Dendritic cell treated with granulocyte-macrophage colony-stimulating factor and Interleukin-4, amounts not matched to agents 40 ng/mL and 50 ng/mL, for 4 days (primary cell): Measurements from ENCODE around the gene AFF1.

Source experiments
- H3K27ac Mint-ChIP-seq: one replicate; pipeline ENCODE4 v1.8.0; 2022; ENCODE audit warnings: mild to moderate bottlenecking, mixed read lengths
- H3K27me3 Mint-ChIP-seq: one replicate; pipeline ENCODE4 v1.8.0; 2022; ENCODE audit warnings: mild to moderate bottlenecking, mixed read lengths
- H3K36me3 Mint-ChIP-seq: one replicate; pipeline ENCODE4 v1.8.0; 2022; ENCODE audit warnings: low read depth, mixed read lengths
- H3K4me1 Mint-ChIP-seq: one replicate; pipeline ENCODE4 v1.8.0; 2022; ENCODE audit warnings: low read depth, mixed read lengths
- H3K4me3 Mint-ChIP-seq: one replicate; pipeline ENCODE4 v1.8.0; 2022; ENCODE audit warnings: mild to moderate bottlenecking, moderate library complexity, mixed read lengths
- H3K9me3 Mint-ChIP-seq: one replicate; pipeline ENCODE4 v1.8.0; 2022; ENCODE audit warnings: mixed read lengths
- intact Hi-C: fragments of 100-400 bp; cut with micrococcal nuclease; formaldehyde crosslinking; loops from one replicate; pipeline ENCODE4 v1.15.0; 2022

The AFF1 gene

GRCh38 chr4:87109945-87110344, 175.1 kb downstream of the AFF1 start:
- no peaks in the 10 kb centered on the region for H3K4me1 Mint-ChIP-seq
- H3K27ac Mint-ChIP-seq = no peak overlapping the region
- H3K9me3 Mint-ChIP-seq = no peaks in the 10 kb centered on the region
- H3K36me3 Mint-ChIP-seq = peaks cover 91% of the 10 kb centered on the region
- H3K4me3 Mint-ChIP-seq = no peak overlapping the region
- no peaks in the 10 kb centered on the region for H3K27me3 Mint-ChIP-seq
- intact Hi-C loops = no loop called here

DNA sequence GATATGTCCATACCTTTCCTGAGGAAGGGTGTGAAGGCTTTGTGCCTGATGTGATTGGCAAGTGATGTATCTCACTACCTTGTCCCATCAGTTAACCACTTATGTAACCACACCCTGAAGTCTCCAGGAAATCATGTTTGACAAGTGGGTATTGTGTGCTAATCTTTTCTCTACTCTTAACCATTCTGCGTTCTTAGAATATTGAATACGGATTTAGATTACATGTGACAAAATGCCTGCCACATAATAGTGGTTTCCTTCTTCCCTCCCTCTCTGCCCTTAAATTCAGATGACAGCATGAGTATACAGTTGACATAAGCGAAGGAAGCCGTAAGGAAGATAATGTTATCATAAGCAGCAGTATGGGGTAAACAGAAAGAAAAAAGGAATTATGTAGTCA, 177.3 kb downstream of the AFF1 start:
- H3K27ac Mint-ChIP-seq = no peak overlapping the region
- no peaks in the 10 kb centered on the region for H3K27me3 Mint-ChIP-seq
- intact Hi-C loops = no loop called here
- H3K36me3 Mint-ChIP-seq = peaks cover 92% of the 10 kb centered on the region
- H3K4me1 Mint-ChIP-seq = no peaks in the 10 kb centered on the region
- H3K4me3 Mint-ChIP-seq = no peak overlapping the region
- H3K9me3 Mint-ChIP-seq = no peaks in the 10 kb centered on the region

GRCh38 chr4:87114245-87115062, 179.6 kb downstream of the AFF1 start:
- Mint-ChIP-seq H3K27me3 (no peaks in the 10 kb centered on the region), H3K27ac (no peak overlapping the region), H3K4me3 (no peak overlapping the region), H3K4me1 (no peaks in the 10 kb centered on the region), H3K36me3 (peaks cover 93% of the 10 kb centered on the region), H3K9me3 (no peaks in the 10 kb centered on the region)
- intact Hi-C loops = no loop called here

DNA sequence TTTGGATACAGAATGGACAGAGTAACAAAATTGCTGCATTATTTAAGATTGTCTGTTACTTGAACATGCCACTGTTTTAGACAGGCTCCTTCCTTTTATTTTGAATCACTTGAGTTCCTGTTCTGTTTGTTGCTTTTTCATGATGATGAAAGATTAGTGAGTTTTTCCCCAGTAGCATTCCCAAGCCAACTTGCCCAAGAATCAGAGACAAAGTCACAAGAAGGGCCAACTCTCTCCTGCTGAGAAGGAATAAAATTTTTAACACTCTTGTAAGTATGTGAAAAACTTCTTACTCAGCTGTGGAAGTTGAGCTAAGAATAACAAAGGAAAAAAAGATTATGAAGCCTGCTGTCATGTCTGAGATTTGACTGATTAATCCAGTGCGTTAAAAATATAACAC, 181.4 kb downstream of the AFF1 start:
- intact Hi-C loops = no loop called here
- no peaks in the 10 kb centered on the region for H3K9me3 Mint-ChIP-seq
- peaks cover 8% of the 10 kb centered on the region for H3K4me1 Mint-ChIP-seq
- H3K27ac Mint-ChIP-seq = no peak overlapping the region
- H3K36me3 Mint-ChIP-seq = peaks cover 100% of the 10 kb centered on the region
- H3K4me3 Mint-ChIP-seq = no peak overlapping the region
- H3K27me3 Mint-ChIP-seq = no peaks in the 10 kb centered on the region

GRCh38 chr4:87117051-87117731, 182.4 kb downstream of the AFF1 start:
- Mint-ChIP-seq H3K27ac (no peak overlapping the region), H3K36me3 (peaks cover 95% of the 10 kb centered on the region), H3K27me3 (no peaks in the 10 kb centered on the region), H3K4me3 (no peak overlapping the region), H3K9me3 (no peaks in the 10 kb centered on the region), H3K4me1 (peaks cover 14% of the 10 kb centered on the region)
- intact Hi-C loops = no loop called here

- H3K4me3 Mint-ChIP-seq = no peak overlapping the region
- H3K9me3 Mint-ChIP-seq = no peaks in the 10 kb centered on the region
- H3K27me3 Mint-ChIP-seq = no peaks in the 10 kb centered on the region
- intact Hi-C loops = no loop called here
- H3K27ac Mint-ChIP-seq = no peak overlapping the region
- H3K4me1 Mint-ChIP-seq = peaks cover 16% of the 10 kb centered on the region
- H3K36me3 Mint-ChIP-seq = peaks cover 90% of the 10 kb centered on the region
Observed at GRCh38 chr4:87117732-87118075, 182.9 kb downstream of the AFF1 start.

DNA sequence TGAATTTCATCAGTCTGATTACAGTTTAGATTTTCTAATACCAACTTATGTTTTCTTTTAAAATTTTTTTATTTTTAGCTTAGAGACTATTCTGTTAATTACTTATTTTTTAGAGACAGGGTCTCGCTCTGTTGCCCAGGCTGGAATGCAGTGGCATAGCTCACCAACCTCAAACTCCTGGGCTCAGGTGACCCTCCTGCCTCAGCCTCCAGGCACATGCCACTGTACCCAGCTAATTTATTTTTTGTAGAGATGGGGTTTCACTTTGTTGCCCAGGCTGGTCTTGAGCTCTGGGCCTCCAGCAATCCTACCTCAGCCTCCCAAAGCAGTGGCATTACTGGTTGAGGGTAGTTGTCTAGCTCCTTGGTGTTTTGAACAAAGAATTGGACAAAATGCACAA, 183.6 kb downstream of the AFF1 start:
- Mint-ChIP-seq H3K27ac (no peak overlapping the region), H3K27me3 (no peaks in the 10 kb centered on the region), H3K36me3 (peaks cover 86% of the 10 kb centered on the region), H3K4me3 (no peak overlapping the region), H3K9me3 (no peaks in the 10 kb centered on the region), H3K4me1 (peaks cover 16% of the 10 kb centered on the region)
- intact Hi-C loops = no loop called here

- H3K4me1 Mint-ChIP-seq = peaks cover 16% of the 10 kb centered on the region
- H3K27ac Mint-ChIP-seq = no peak overlapping the region
- intact Hi-C loops = no loop called here
- no peaks in the 10 kb centered on the region for H3K27me3 Mint-ChIP-seq
- no peak overlapping the region for H3K4me3 Mint-ChIP-seq
- H3K36me3 Mint-ChIP-seq = peaks cover 86% of the 10 kb centered on the region
- no peaks in the 10 kb centered on the region for H3K9me3 Mint-ChIP-seq
Observed at GRCh38 chr4:87118826-87119225, 184.0 kb downstream of the AFF1 start.

GRCh38 chr4:87120010-87120409, 185.2 kb downstream of the AFF1 start:
- Mint-ChIP-seq H3K4me1 (peaks cover 16% of the 10 kb centered on the region), H3K27ac (no peak overlapping the region), H3K4me3 (no peak overlapping the region), H3K36me3 (peaks cover 82% of the 10 kb centered on the region), H3K9me3 (no peaks in the 10 kb centered on the region), H3K27me3 (no peaks in the 10 kb centered on the region)
- intact Hi-C loops = no loop called here

GRCh38 chr4:87120411-87121162, 185.8 kb downstream of the AFF1 start:
- H3K9me3 Mint-ChIP-seq = no peaks in the 10 kb centered on the region
- no peak overlapping the region for H3K4me3 Mint-ChIP-seq
- intact Hi-C loops = no loop called here
- no peaks in the 10 kb centered on the region for H3K27me3 Mint-ChIP-seq
- H3K4me1 Mint-ChIP-seq = peaks cover 16% of the 10 kb centered on the region
- no peak overlapping the region for H3K27ac Mint-ChIP-seq
- peaks cover 82% of the 10 kb centered on the region for H3K36me3 Mint-ChIP-seq

DNA sequence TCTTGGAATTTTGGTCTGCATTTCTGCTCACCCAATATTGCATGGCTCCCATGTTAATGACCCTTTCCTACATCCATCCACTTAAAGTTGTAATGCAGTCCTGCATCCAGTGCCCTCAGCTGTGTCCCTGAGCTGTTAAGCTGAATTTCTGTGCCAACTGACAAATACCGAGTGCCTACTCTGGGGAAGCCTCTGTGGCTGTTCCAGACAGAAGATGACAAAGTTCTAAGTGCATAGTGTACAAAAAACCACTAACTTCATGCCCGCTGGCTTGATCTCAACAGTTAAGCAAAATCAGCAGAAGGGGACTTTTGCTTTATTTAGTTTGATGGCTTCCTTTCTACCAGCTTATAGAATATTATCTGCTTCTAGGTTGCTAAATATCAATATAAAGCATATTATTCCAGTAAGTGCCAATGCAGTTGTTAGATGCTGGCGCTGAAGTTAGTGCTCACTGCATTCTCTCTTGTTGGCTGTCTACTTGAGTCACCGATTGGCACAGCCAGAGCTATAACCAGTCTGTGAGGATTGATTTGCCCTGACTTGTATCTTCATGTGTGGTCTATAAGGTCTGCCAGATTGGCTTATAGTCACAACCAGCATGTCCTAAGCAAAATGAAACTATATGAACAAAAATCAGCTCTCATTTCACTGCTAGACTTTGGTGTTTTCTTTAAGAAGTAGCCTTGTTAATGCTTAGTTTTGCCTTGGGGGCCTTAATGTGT, 186.7 kb downstream of the AFF1 start:
- Mint-ChIP-seq H3K9me3 (no peaks in the 10 kb centered on the region), H3K4me3 (no peak overlapping the region), H3K4me1 (peaks cover 16% of the 10 kb centered on the region), H3K27ac (no peak overlapping the region), H3K27me3 (no peaks in the 10 kb centered on the region), H3K36me3 (peaks cover 82% of the 10 kb centered on the region)
- intact Hi-C loops = no loop called here

GRCh38 chr4:87122252-87122651, 187.4 kb downstream of the AFF1 start:
- Mint-ChIP-seq H3K9me3 (no peaks in the 10 kb centered on the region), H3K4me1 (peaks cover 16% of the 10 kb centered on the region), H3K27me3 (no peaks in the 10 kb centered on the region), H3K36me3 (peaks cover 82% of the 10 kb centered on the region), H3K4me3 (no peak overlapping the region), H3K27ac (no peak overlapping the region)
- intact Hi-C loops = no loop called here

GRCh38 chr4:87126056-87126455, 191.2 kb downstream of the AFF1 start:
- no peak overlapping the region for H3K27ac Mint-ChIP-seq
- H3K9me3 Mint-ChIP-seq = no peaks in the 10 kb centered on the region
- H3K4me1 Mint-ChIP-seq = peaks cover 10% of the 10 kb centered on the region
- H3K27me3 Mint-ChIP-seq = no peaks in the 10 kb centered on the region
- no peak overlapping the region for H3K4me3 Mint-ChIP-seq
- intact Hi-C loops = no loop called here
- H3K36me3 Mint-ChIP-seq = peaks cover 81% of the 10 kb centered on the region
